GM12892 (cell line): ENCODE measurements around the gene OSBPL5.

Experiments
- POLR2A ChIP-seq: IDR thresholded peaks from 2 replicates; pipeline ENCODE4 v1.6.1; 2011; ENCODE audit warnings: low read depth, low read length, control low read depth
- POLR2AphosphoS5 ChIP-seq: IDR thresholded peaks from 2 replicates; pipeline ENCODE4 v1.6.1; 2011; ENCODE audit warnings: low read depth, low read length, control low read depth
- TAF1 ChIP-seq: IDR thresholded peaks from 2 replicates; pipeline ENCODE4 v1.6.1; 2011; ENCODE audit warnings: low read depth, mild to moderate bottlenecking, control low read depth, low read length, borderline replicate concordance

- TF ChIP-seq TAF1 = no peak
- TF ChIP-seq POLR2AphosphoS5 = no peak
- no peak for TF ChIP-seq POLR2A
Measured at GRCh38 chr11:3092603-3093141, 72.4 kb downstream of the OSBPL5 start.
